ENCODE results near the gene PSMD14. TPM values are rescaled to one million over a fixed set of nuclear protein-coding genes. Genes with fewer than 3 reads are reported as not detected.

The PSMD14 gene
- total RNA-seq, 1 experiment from 2014 or later, result 83.7 TPM

GRCh38 chr2:161373942-161374341, 65.7 kb downstream of the PSMD14 start:
- no peaks in the 10 kb centered on the region for H3K23me2 ChIP-seq (ENCODE audit: insufficient read length, low read depth, low read length, poor library complexity, severe bottlenecking)
- H3K4ac ChIP-seq (ENCODE audit: low read depth, low read length), result no peak overlapping the region
- H3K79me1 ChIP-seq (ENCODE audit: insufficient read depth, low read depth, low read length, poor library complexity, severe bottlenecking), result no peaks in the 10 kb centered on the region
- no peak overlapping the region for H3K23ac ChIP-seq (ENCODE audit: insufficient read length, low read depth, low read length)
- Mint-ChIP-seq H3K27me3 (ENCODE audit: low read depth) (no peaks in the 10 kb centered on the region), H3K4me3 (no peak overlapping the region), H3K4me1 (peaks cover 27 to 32% of the 10 kb centered on the region in 2 experiments), H3K9me3 (no peaks in the 10 kb centered on the region), H3K27ac (no peak overlapping the region), H3K36me3 (ENCODE audit: insufficient read depth in 1 of 3, low read depth in 3 of 3) (peaks cover 0 to 14% (median 3%) of the 10 kb centered on the region in 3 experiments; a peak in 3 of 7 replicates)
- H4K91ac ChIP-seq (ENCODE audit: insufficient read length, low read depth, low read length), result no peak overlapping the region
- no peaks in the 10 kb centered on the region for H3K9me3 ChIP-seq (ENCODE audit: control insufficient read depth, low read depth, low read length)
- no peak for DNase-seq
- no peak overlapping the region for H2AK5ac ChIP-seq (ENCODE audit: insufficient read length, low read length)
- H2BK120ac ChIP-seq (ENCODE audit: low read depth, low read length, poor library complexity, severe bottlenecking), result no peak overlapping the region
- H3T11ph ChIP-seq (ENCODE audit: low read length), result no peak overlapping the region
- H3K27ac ChIP-seq (ENCODE audit: insufficient read length, low read depth, low read length), result no peak overlapping the region
- no peak overlapping the region for H2BK5ac ChIP-seq (ENCODE audit: insufficient read length, low read length)
- H3K4me2 ChIP-seq (ENCODE audit: insufficient read depth, insufficient read length, low read length), result no peak overlapping the region
- no peaks in the 10 kb centered on the region for H3K79me2 ChIP-seq (ENCODE audit: insufficient read depth, low read length)
- no peak overlapping the region for H2BK12ac ChIP-seq (ENCODE audit: insufficient read length, low read depth, low read length)
- H2BK20ac ChIP-seq (ENCODE audit: low read depth, low read length, poor library complexity, severe bottlenecking), result no peak overlapping the region
- H2BK15ac ChIP-seq (ENCODE audit: low read depth, low read length), result no peak overlapping the region
- H4K8ac ChIP-seq (replicated peaks; ENCODE audit: insufficient read length, low read depth, low read length), result no peak overlapping the region
- H4K5ac ChIP-seq (ENCODE audit: insufficient read length, low read depth, low read length), result no peak overlapping the region
- H3K56ac ChIP-seq (ENCODE audit: insufficient read length, low read depth, low read length), result no peak overlapping the region
- H3K9ac ChIP-seq (ENCODE audit: extremely low read depth, insufficient read length, low read length), result no peak overlapping the region
- no peaks in the 10 kb centered on the region for H3K27me3 ChIP-seq (ENCODE audit: insufficient read depth, low read length)
- no peaks in the 10 kb centered on the region for H4K20me1 ChIP-seq (ENCODE audit: control insufficient read depth, insufficient read depth, insufficient read length)
- no peak overlapping the region for H2AFZ ChIP-seq (ENCODE audit: low read length)
- no peak overlapping the region for H3K18ac ChIP-seq (ENCODE audit: insufficient read length, low read depth, low read length)
- no peak overlapping the region for H3K14ac ChIP-seq (ENCODE audit: insufficient read depth, low read length)
- TF ChIP-seq CTCF (conservative IDR thresholded peaks at IDR 0.05), result no peak
- peaks cover 5% of the 10 kb centered on the region; the same call in 1 of the 2 replicates for H3K4me1 ChIP-seq (ENCODE audit: insufficient read depth, low read length)
